IMR-90 (cell line): ENCODE results near the gene MB. TPM values are rescaled to one million over a fixed set of nuclear protein-coding genes. Genes with fewer than 3 reads are reported as not detected.
A peak's percentile ranks its signal among the peaks of the same experiment; 100 is the strongest.

Experiments used
- ATAC-seq: fragments of 200-7000 bp; cut with Tn5 transposase; 2 replicates; pipeline ENCODE4 v1.9.1; 2020; ENCODE audit warnings: low read depth, mild to moderate bottlenecking, moderate library complexity
- BruUV-seq: library from RNA; stranded (reverse); fragments of 400-500 nt; replicated peaks from 2 replicates; lab custom pipeline; 2021; lab: Mats Ljungman, UMichigan
- CTCF ChIA-PET: fragments of 300-600 bp; formaldehyde crosslinking; extraction: SDS; loops from one replicate; lab custom pipeline; 2021; ENCODE audit warnings: antibody characterized with exemption; lab: Yijun Ruan, JAX
- POLR2A ChIA-PET: fragments of 300-600 bp; sonication (Branson Sonifier 250); formaldehyde crosslinking; loops from one replicate; lab custom pipeline; 2022; ENCODE audit warnings: antibody characterized with exemption; ENCODE audit not compliant: unreplicated experiment; lab: Charles Lee
- DNase-seq: peaks from one replicate; pipeline ENCODE4 v3.0.0; 2013
- H2AFZ ChIP-seq: replicated peaks from 2 replicates; pipeline ENCODE3; 2013; ENCODE audit warnings: low read length, mild to moderate bottlenecking; ENCODE audit not compliant: poor library complexity
- H2AK5ac ChIP-seq: 2 replicates; pipeline ENCODE4 v1.6.1; 2013; ENCODE audit warnings: low read depth, low read length, inconsistent platforms
- H2AK9ac ChIP-seq: replicated peaks from 2 replicates; pipeline ENCODE3; 2013; ENCODE audit warnings: mild to moderate bottlenecking, low read depth, low read length, moderate library complexity; ENCODE audit not compliant: poor library complexity
- H2BK120ac ChIP-seq: 2 replicates; pipeline ENCODE4 v1.6.1; 2013; ENCODE audit warnings: low read depth, low read length, inconsistent platforms
- H2BK15ac ChIP-seq: 3 replicates; pipeline ENCODE4 v1.6.1; 2013; ENCODE audit warnings: low read depth, low read length, inconsistent platforms
- H2BK20ac ChIP-seq: 2 replicates; pipeline ENCODE4 v1.6.1; 2013; ENCODE audit warnings: low read depth, mild to moderate bottlenecking, inconsistent platforms, low read length, moderate library complexity
- H2BK5ac ChIP-seq: 2 replicates; pipeline ENCODE4 v1.6.1; 2013; ENCODE audit warnings: mild to moderate bottlenecking, low read depth, low read length, inconsistent platforms; ENCODE audit not compliant: poor library complexity, severe bottlenecking
- H3K14ac ChIP-seq: replicated peaks from 2 replicates; pipeline ENCODE4 v1.6.1; 2013; ENCODE audit warnings: low read depth, low read length, inconsistent platforms
- H3K18ac ChIP-seq: 2 replicates; pipeline ENCODE4 v1.6.1; 2013; ENCODE audit warnings: low read depth, low read length, control low read depth
- H3K23ac ChIP-seq: 2 replicates; pipeline ENCODE4 v1.6.1; 2013; ENCODE audit warnings: low read depth, low read length, inconsistent platforms
- H3K27ac ChIP-seq: 2 replicates; pipeline ENCODE4 v1.5.1; 2013; ENCODE audit warnings: mild to moderate bottlenecking, control low read depth, low read length; ENCODE audit not compliant: insufficient read depth
- H3K27me3 ChIP-seq: 2 replicates; pipeline ENCODE4 v1.6.1; 2013; ENCODE audit warnings: low read length; ENCODE audit not compliant: control insufficient read depth, insufficient read depth
- H3K36me3 ChIP-seq: 2 replicates; pipeline ENCODE4 v1.6.1; 2013; ENCODE audit warnings: low read length, mixed read lengths; ENCODE audit not compliant: control insufficient read depth, insufficient read depth
- H3K4ac ChIP-seq: 2 replicates; pipeline ENCODE4 v1.6.1; 2013; ENCODE audit warnings: low read depth, low read length, inconsistent platforms
- H3K4me1 ChIP-seq: 2 replicates; pipeline ENCODE4 v1.6.1; 2013; ENCODE audit warnings: low read length, mixed read lengths; ENCODE audit not compliant: control insufficient read depth, insufficient read depth
- H3K4me2 ChIP-seq: 2 replicates; pipeline ENCODE4 v1.6.1; 2013; ENCODE audit warnings: low read depth, mild to moderate bottlenecking, control low read depth, low read length, moderate library complexity
- H3K4me3 ChIP-seq: 2 replicates; pipeline ENCODE4 v1.5.1; 2013; ENCODE audit warnings: low read depth, mild to moderate bottlenecking, control low read depth, low read length, moderate library complexity; ENCODE audit not compliant: insufficient read depth
- H3K56ac ChIP-seq: 2 replicates; pipeline ENCODE4 v1.6.1; 2013; ENCODE audit warnings: low read length, inconsistent platforms; ENCODE audit not compliant: insufficient read depth; ENCODE audit errors: extremely low read depth
- H3K79me1 ChIP-seq, 2 experiments: 2 replicates each; pipeline ENCODE4 v1.6.1; 2013; ENCODE audit warnings: low read length in 2 of 2, inconsistent platforms in 1 of 2, low read depth in 1 of 2
- H3K9ac ChIP-seq: 2 replicates; pipeline ENCODE4 v1.6.1; 2013; ENCODE audit warnings: low read depth, low read length, control low read depth
- H3K9me1 ChIP-seq: 2 replicates; pipeline ENCODE4 v1.6.1; 2013; ENCODE audit warnings: low read length, inconsistent platforms; ENCODE audit not compliant: insufficient read depth
- H3K9me3 ChIP-seq: 2 replicates; pipeline ENCODE4 v1.6.1; 2013; ENCODE audit warnings: low read length; ENCODE audit not compliant: control insufficient read depth, insufficient read depth
- H4K20me1 ChIP-seq: 2 replicates; pipeline ENCODE4 v1.6.1; 2013; ENCODE audit warnings: low read length, inconsistent platforms; ENCODE audit not compliant: insufficient read depth
- H4K5ac ChIP-seq: 2 replicates; pipeline ENCODE4 v1.6.1; 2013; ENCODE audit warnings: mild to moderate bottlenecking, low read depth, low read length, control low read depth
- H4K8ac ChIP-seq, 2 experiments: 2 replicates each; pipeline ENCODE4 v1.6.1; 2013; ENCODE audit warnings: low read depth in 2 of 2, low read length in 2 of 2, control low read depth in 1 of 2, inconsistent platforms in 1 of 2
- H4K91ac ChIP-seq: 2 replicates; pipeline ENCODE4 v1.6.1; 2013; ENCODE audit warnings: low read depth, low read length, inconsistent platforms; ENCODE audit not compliant: insufficient read depth
- CEBPB ChIP-seq: IDR thresholded peaks from 2 replicates; pipeline ENCODE4 v1.6.1; 2012; ENCODE audit warnings: low read depth, low read length, improper control_type of control experiment
- CHD1 ChIP-seq: IDR thresholded peaks from 2 replicates; pipeline ENCODE4 v1.6.1; 2012; ENCODE audit warnings: low read depth, low read length, improper control_type of control experiment
- CTCF ChIP-seq: conservative IDR thresholded peaks from 2 replicates; pipeline ENCODE4 v1.5.1; 2012; ENCODE audit warnings: mild to moderate bottlenecking, low read depth, low read length, improper control_type of control experiment
- ELK1 ChIP-seq: fragments of 150-350 bp; IDR thresholded peaks from 2 replicates; pipeline ENCODE4 v1.6.1; 2016; ENCODE audit warnings: low read depth, mild to moderate bottlenecking, low read length, moderate library complexity, borderline replicate concordance
- FOS ChIP-seq: fragments of 150-350 bp; IDR thresholded peaks from 2 replicates; pipeline ENCODE4 v1.6.1; 2016; ENCODE audit warnings: low read depth, low read length
- MXI1 ChIP-seq: IDR thresholded peaks from 2 replicates; pipeline ENCODE4 v1.6.1; 2012; ENCODE audit warnings: low read depth, mild to moderate bottlenecking, low read length, moderate library complexity, borderline replicate concordance
- NFE2L2 ChIP-seq: fragments of 150-350 bp; IDR thresholded peaks from 2 replicates; pipeline ENCODE4 v1.6.1; 2016; ENCODE audit warnings: low read depth, mild to moderate bottlenecking, low read length
- POLR2A ChIP-seq: IDR thresholded peaks from 2 replicates; pipeline ENCODE4 v1.6.1; 2012; ENCODE audit warnings: mild to moderate bottlenecking, low read depth, low read length
- RAD21 ChIP-seq: IDR thresholded peaks from 2 replicates; pipeline ENCODE4 v1.6.1; 2012; ENCODE audit warnings: low read length, improper control_type of control experiment
- RCOR1 ChIP-seq: IDR thresholded peaks from 2 replicates; pipeline ENCODE4 v1.6.1; 2012; ENCODE audit warnings: mild to moderate bottlenecking, low read length, improper control_type of control experiment; ENCODE audit not compliant: insufficient replicate concordance
- RFX5 ChIP-seq: IDR thresholded peaks from 2 replicates; pipeline ENCODE4 v1.8.0; 2012; ENCODE audit warnings: low read depth, mild to moderate bottlenecking, low read length, moderate library complexity
- SMC3 ChIP-seq: fragments of 150-350 bp; IDR thresholded peaks from 2 replicates; pipeline ENCODE4 v1.6.1; 2016; ENCODE audit warnings: low read depth, mild to moderate bottlenecking, antibody characterized with exemption, low read length, moderate library complexity
- WGBS, 2 experiments: methylation state at CpG; one replicate each; pipeline versions ENCODE4 v1.1.5 to v1.1.7; 2013; ENCODE audit warnings: missing lambda C conversion rate in 2 of 2; ENCODE audit not compliant: insufficient read length in 1 of 2; ENCODE audit errors: extremely low coverage in 2 of 2; 5-methylcytosine and 5-hydroxymethylcytosine counted together
- dilution Hi-C: fragments of 300-500 bp; cut with HindIII; formaldehyde crosslinking; loops from one replicate; pipeline ENCODE4 v1.14.3; 2018; ENCODE audit warnings: low sequenced_read_pairs; ENCODE audit not compliant: unreplicated experiment
- in situ Hi-C: fragments of 300-500 bp; cut with MboI; formaldehyde crosslinking; loops from 3 replicates; pipeline ENCODE4 v1.14.3; 2019; ENCODE audit warnings: low sequenced_read_pairs, inconsistent platforms, mixed read lengths
- intact Hi-C: fragments of 100-400 bp; cut with micrococcal nuclease; formaldehyde crosslinking; loops from 2 replicates; pipeline ENCODE4 v1.10.0; 2022
- polyA plus RNA-seq, 3 experiments: library from polyadenylated mRNA; depleted of rRNA; stranded (reverse); fragments of >200 nt; gene quantifications; 2 replicates each; pipeline ENCODE4 v1.2.3, GENCODE V29; 2012; ENCODE audit warnings: low replicate concordance in 1 of 3
- total RNA-seq: library from RNA; depleted of rRNA; stranded (reverse); fragments of >200 nt; gene quantifications from 2 replicates; pipeline ENCODE4 v1.2.3, GENCODE V29; 2012
- TF ChIP-seq, protein P1 (sequence below): fragments of 150-350 bp; IDR thresholded peaks from 2 replicates; pipeline ENCODE4 v1.6.1; 2017; ENCODE audit warnings: mild to moderate bottlenecking, antibody characterized with exemption, low read length, low read depth

MB gene
- total and polyA plus RNA-seq, 2 of the 4 experiments (the other 2 are of a cell fraction) = not detected

DNA sequence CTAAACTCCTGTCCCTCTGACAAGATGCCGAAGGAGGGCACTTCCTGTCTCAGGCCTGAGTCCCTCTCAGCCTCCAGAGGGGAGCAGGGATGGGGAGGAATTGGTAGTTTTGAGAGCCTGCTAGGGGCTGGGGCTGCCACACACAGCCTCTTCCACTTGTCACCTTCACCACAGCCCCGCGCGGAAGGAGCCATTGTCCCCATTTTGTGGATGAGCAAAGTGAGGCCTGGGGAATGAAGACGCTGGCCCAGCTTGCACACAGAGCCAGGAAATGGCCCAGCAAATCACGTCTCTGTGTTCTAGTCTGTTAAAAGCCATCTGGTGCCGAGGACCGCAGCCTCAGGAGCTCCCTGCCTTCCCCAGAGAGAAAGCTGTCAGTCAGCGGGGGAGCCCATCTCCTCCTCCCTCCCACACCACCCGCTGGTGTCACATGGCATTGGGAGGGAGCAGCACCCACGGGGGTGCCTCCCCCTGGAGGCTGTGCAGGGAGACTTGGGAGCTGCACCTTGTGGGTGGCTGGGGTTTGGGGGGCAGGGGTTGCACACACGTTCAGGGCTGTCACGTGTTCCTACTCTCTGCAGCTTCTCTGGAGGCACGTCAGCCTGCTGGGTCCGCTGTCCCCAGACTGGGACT lies 41.9 kb downstream of the MB start:
- Histone ChIP-seq H3K27me3 (peaks cover 16% of the 10 kb centered on the region), H2BK120ac (no peak overlapping the region), H2BK5ac (no peak overlapping the region), H3K79me1 (no peaks in the 10 kb centered on the region), H4K91ac (no peak overlapping the region), H3K23ac (no peak overlapping the region), H2AK5ac (no peak overlapping the region), H3K4me1 (no peaks in the 10 kb centered on the region), H4K5ac (no peak overlapping the region), H3K9me3 (no peaks in the 10 kb centered on the region), H3K4me2 (no peak overlapping the region), H3K36me3 (no peaks in the 10 kb centered on the region), H2AK9ac (peak overlapping the region; percentile 15), H2AFZ (no peak overlapping the region), H2BK20ac (no peak overlapping the region), H3K4me3 (no peak overlapping the region), H3K14ac (no peak overlapping the region), H4K8ac (no peak overlapping the region), H3K9me1 (no peaks in the 10 kb centered on the region), H3K4ac (no peak overlapping the region), H3K56ac (no peak overlapping the region), H3K18ac (no peak overlapping the region), H3K27ac (no peak overlapping the region), H4K20me1 (no peaks in the 10 kb centered on the region), H3K9ac (no peak overlapping the region), H2BK15ac (no peak overlapping the region)
- no CpG with 5 or more reads among the region's 15 CpGs for WGBS, 2 experiments
- DNase-seq (no peak), ATAC-seq (no peak)
- intact Hi-C loops = no loop called here
- TF ChIP-seq CTCF = no peak
- TF ChIP-seq SMC3 = no peak
- no peak for TF ChIP-seq RAD21
- TF ChIP-seq RCOR1 = no peak
- no peak for TF ChIP-seq FOS
- no peak for TF ChIP-seq RFX5
- no peak for TF ChIP-seq MXI1
- no peak for TF ChIP-seq NFE2L2
- no peak for TF ChIP-seq ELK1
- TF ChIP-seq, protein P1, sequence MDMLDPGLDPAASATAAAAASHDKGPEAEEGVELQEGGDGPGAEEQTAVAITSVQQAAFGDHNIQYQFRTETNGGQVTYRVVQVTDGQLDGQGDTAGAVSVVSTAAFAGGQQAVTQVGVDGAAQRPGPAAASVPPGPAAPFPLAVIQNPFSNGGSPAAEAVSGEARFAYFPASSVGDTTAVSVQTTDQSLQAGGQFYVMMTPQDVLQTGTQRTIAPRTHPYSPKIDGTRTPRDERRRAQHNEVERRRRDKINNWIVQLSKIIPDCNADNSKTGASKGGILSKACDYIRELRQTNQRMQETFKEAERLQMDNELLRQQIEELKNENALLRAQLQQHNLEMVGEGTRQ = no peak
- no peak for TF ChIP-seq POLR2A
- no peak for TF ChIP-seq CHD1
- no peak for TF ChIP-seq CEBPB
- in situ Hi-C loops = no loop called here
- no TSS peak for BruUV-seq
- dilution Hi-C loops = no loop called here
- CTCF ChIA-PET = interaction anchor here (1.1 kb wide), 1 partner anchor 145 kb away, joined by 5 read pairs; no protein-coding TSS in a partner anchor
- POLR2A ChIA-PET = no interaction called here
